Epithelial cell of prostate (primary cell): ENCODE measurements around the gene AP4E1.
A peak's percentile ranks its signal among the peaks of the same experiment; 100 is the strongest.
"Not testable (repeated sequence)": the region's sequence is repeated elsewhere in the genome, so short reads cannot be mapped to it uniquely, and the experiment has no call there.

ENCODE experiments used
- DNase-seq: peaks from one replicate; pipeline ENCODE4 v3.0.0-alpha.2; 2011; ENCODE audit warnings: low read depth, low spot score
- H3K27ac ChIP-seq: fragments of 450-650 bp; 2 replicates; pipeline ENCODE4 v1.5.1; 2017; ENCODE audit warnings: mild to moderate bottlenecking

Gene AP4E1

DNA sequence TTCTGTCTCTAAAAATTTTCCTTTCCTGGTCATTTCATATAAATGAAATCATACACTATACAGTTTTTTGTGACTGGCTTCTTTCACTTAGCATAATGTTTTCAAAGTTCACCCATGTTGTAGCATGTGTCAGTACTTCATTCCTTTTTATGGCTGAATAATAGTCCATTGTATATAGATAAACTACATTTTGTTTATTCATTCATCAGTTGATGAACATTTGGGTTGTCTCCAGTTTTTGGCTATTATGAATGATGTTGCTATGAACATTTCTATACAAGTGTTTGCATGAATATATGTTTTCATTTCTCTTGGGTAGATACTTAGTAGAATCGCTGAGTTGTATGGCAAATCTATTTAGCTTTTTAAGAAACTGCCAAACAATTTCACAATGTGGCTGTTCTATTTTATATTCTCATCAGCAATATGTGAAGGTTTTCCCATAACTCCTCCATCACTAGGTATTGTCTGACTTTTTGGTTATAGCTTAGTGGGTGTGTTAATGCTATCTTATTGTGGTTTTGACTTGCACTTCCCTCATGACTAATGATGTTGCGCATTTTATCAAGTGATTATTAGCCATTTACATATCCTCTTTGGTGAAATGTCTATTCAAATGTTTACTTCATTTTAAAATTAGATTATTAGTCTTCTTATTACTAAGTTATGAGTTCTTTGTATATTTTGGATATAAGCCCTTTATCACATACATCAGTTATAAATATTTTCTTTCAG, 21.7 kb upstream of the AP4E1 start:
- no peak for DNase-seq
- peak overlapping the region; percentile 99 for H3K27ac ChIP-seq

DNA sequence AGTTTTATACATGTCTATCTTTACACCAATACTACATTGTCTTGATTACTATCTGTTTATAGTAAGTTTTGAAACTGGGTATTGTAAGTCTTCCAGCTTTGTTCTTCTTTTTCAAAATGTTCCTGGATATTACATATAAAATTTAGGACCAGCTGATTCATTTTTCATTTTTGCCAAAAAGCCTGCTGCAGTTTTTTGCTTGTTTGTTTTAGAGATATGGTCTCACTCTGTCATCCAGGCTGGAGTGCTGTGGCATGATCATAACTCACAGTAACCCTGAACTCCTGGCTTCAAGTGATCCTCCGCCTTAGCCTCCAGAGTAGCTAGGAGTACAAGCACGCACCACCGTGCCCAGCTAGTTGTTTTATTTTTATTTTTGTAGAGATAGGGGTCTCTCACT, 20.4 kb upstream of the AP4E1 start:
- no peak for DNase-seq
- no peak overlapping the region for H3K27ac ChIP-seq

DNA sequence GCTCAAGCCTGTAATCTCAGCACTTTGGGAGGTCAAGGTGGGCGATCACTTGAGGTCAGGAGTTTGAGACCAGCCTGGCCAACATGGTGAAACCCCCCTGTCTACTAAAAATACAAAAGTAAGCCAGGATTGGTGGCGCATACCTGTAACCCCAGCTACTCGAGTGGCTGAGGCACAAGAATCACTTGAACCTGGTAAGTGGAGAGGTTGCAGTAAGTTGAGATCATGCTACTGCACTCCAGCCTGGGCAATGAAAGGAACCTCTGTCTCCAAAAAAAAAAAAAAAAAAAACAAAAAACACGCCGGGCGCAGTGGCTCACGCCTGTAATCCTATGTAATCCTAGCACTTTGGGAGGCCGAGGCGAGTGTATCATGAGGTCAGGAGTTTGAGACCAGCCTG, 18.9 kb upstream of the AP4E1 start:
- DNase-seq: no peak
- no peak overlapping the region for H3K27ac ChIP-seq

DNA sequence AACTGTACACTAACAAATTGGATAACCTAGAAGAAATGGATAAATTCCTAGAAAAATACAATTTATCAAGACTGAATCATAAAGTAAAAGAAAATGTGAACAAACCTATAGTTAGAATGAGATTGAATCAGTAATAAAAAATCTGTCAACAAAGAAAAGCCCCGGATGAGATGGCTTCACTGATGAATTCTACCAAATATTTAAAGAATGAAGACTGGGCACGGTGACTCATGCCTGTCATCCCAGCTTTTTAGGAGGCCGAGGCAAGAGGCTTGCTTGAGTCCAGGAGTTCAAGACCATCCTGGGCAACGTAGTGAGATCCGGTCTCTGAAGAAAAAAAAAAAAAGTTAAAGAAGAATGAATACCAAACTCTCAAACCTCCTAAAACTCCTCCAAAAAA, 17.7 kb upstream of the AP4E1 start:
- H3K27ac ChIP-seq: no peak overlapping the region
- no peak for DNase-seq

DNA sequence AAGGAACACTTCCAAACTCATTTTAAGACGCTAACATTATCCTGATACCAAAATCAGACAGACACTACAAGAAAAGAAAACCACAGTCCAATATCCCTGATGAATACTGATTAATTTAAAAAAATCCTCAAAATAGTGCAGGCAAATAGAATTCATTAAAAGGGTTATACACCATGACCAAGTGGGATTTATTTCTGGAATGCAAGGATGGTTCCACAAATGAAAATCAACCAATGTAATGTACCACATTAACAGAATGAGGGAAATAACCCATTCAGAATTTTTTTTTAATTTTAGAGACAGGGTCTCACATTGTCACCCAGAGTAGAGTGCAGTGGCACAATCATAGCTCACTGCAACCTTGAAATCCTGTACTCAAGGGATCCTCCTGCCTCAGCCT, 17.3 kb upstream of the AP4E1 start:
- H3K27ac ChIP-seq: no peak overlapping the region
- no peak for DNase-seq

DNA sequence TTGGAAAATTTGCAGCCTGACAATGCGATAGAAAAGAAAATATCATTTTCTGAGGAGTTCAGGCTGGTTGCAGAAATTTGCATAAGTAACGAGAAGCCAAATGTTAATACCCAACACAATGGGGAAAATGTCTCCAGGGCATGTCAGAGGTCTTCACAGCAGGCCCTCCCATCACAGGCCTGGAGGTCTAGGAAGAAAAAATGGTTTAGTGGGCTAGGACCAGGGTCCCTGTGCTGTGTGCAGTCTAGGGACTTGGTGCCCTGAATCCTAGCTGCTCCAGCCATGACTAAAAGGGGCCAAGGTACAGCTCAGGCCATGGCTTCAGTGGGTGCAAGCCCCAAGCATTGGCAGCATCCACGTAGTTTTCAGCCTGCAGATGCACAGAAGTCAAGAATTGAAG, 14.5 kb upstream of the AP4E1 start:
- DNase-seq: no peak
- H3K27ac ChIP-seq: no peak overlapping the region

DNA sequence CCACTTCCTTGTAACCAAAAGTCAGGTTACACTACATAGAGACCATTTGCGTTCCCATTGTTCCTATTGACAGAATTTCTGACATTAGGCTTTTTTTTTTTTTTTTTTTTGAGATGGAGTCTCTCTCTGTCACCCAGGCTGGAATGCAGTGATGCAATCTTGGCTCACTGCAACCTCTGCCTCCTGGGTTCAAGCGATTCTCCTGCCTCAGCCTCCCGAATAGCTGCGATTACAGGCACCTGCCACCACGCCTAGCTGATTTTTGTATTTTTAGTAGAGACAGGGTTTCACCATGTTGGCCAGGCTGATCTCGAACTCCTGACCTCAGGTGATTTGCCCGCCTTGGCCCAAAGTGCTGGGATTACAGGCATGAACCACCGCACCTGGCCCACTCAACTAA, 7.1 kb upstream of the AP4E1 start:
- not testable (repeated sequence) for DNase-seq, H3K27ac ChIP-seq

DNA sequence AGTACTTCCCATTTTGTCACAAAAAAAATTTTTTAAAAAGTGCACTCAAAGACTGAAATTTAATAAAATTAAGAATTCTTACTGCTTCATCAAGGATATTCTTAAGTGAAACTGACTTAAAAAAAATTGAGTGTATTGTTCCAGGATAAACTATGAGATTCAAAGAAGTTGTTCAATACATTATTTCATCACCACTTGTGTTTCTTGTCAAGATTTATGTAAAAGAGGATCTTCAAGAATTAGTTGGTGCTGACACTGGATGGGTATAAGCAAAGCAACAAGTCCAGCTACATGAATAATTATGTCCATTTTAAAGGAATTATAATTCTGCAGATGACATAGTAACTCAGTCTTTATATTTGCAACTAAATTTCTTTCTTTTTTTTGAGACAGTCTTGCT, 4.3 kb upstream of the AP4E1 start:
- DNase-seq: no peak
- no peak overlapping the region for H3K27ac ChIP-seq

DNA sequence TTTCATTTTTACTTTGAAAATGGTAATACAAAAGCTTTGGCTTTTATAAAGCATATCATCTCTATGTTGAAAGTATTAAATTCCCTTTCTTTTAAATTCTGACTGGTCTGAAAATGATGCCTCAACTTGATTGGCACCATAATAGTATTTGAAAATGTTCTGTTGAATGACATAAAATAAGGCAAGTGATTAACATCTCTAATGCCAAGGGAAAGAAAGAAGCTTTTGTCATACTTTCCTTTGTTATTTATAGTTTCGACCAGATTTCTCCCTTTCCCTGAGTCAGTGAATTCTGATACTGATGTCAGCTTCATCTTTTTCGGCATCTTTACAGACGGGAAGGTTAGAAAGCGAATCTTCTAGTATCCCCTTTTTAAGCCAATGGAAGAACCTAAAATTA, 3.4 kb upstream of the AP4E1 start:
- no peak overlapping the region for H3K27ac ChIP-seq
- no peak for DNase-seq

DNA sequence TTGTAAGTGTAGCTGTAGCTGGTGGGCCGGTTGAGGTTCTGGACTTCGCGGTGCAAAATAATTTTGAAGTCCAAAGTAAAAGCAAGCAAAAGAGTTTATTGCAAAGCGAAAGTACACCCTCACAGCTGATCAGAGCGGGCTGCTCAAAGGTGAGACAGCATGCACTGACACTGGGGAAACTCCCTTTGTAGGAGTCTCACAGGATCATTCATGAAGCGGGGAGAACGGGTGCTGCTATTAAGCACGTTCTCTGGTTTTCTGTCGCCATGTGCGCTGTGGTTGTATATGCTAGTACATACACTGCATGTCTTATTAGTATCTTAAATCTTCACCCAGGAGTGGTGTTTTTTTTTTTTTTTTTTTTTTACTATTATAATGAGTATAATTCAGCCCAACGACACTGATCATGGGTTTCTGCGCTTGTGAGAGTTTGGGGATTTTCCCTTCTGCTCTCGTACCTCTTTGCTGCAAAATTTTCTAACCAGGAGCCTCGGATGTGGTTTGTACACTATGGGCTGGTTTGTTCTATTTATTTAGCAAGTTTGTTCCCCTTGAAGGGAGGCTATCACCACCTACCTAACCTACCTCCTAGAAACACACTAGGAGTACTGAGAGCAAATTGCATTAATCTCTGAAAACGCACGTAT, 1.4 kb upstream of the AP4E1 start:
- no peak overlapping the region for H3K27ac ChIP-seq

DNA sequence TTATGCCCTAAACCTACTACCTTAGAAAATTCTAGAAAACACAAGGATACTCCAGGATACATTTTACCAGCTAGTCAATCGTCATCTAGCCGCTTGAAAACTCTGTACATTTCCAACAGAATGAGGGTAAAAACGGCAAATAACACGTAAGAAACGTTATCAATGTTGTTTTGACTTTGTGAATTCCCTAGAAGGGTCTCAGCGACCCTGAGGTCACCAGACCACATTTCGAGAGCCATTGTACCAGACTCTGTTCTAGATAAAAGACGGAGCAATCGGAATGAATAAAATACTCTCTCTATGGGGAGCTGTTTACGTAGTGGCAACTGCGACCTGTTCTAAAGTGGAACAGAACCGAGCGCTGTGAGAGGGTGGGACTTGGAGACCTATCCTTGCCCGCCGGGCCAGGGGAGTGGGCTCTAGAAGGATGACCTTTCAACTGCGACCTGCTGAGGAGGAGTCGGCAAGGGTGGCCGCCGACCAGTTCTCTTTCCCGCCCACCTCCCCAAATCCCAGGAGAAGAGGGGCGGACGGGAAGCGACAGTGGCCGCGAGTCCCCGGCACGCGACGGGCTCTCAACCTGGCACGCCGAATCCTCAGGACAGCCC, 778 bp upstream of the AP4E1 start:
- no peak for DNase-seq
- peak overlapping the region; percentile 95 for H3K27ac ChIP-seq

More for the DNA sequence above, 1.4 kb upstream of the AP4E1 start:
- DNase-seq: no peak

DNA sequence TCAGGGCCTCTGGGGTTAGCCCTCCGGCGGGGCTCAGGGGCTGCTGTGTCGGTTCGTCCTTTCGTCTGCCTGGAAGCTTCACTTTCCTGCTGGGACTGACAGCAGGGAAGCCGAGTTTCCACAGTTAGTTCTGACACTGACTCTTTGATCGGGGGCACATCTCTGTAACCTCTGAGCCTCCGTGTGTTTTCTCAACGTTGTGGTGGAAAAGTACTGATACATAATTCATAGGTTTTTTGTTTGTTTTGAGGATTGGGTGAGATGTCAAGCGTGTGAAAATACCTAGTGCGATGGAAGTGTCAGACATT, 481 bp downstream of the AP4E1 start:
- DNase-seq: no peak
- peak overlapping the region; percentile 95 for H3K27ac ChIP-seq

DNA sequence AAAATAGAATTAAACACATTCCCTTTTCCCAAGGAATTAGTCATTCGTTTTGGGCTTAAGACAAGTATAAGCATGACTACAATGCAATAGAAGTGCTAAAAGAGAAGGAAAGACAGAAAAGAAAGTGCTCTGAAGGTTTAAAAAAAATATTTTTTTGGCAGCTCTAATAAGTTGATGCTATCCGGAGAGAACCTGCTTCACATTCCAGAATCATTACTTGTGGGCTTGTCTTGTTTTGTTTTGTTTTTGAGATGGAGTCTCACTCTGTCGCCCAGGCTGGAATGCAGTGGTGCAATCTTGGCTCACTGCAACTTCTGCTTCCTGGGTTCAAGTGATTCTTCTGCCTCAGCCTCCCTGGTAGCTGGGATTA, 1.9 kb downstream of the AP4E1 start:
- peak overlapping the region; percentile 95 for H3K27ac ChIP-seq
- peak; percentile 69 for DNase-seq

DNA sequence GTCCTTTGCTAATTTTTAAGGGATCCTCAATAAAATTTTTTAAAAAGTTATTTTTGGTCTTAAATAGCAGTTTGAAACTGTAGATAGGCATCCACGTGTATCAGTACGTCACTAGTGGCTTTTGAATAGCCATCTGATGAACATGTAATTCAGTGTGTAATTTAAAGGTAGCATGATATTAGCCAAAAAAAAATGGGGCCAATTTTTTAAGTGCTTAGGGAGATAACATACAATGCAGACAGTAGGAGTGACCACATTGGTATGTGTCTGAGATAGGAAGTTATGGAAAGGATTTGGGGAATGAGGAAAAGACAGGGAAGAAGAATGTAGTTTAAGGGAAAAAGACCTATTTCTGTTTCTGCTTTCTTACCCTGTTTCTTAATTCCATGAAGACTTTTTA, 2.5 kb downstream of the AP4E1 start:
- no peak for DNase-seq
- H3K27ac ChIP-seq: peak overlapping the region; percentile 95

DNA sequence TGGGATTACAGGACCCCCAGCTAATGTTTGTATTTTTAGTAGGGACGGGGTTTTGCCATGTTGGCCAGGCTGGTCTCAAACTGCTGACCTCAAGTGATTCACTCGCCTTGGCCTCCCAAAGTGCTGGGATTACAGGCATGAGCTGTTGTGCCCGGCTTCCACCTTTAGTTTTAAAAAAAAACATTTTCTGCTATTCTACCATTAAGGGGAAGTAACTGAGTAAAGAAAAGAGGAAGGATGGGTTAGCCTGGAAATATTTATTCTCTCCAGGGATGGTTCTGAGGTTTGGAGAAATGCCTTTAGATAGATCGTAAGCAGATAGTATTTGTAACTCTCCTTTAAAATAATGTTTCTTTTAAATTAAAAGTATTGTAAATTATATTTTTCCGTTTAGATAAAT, 3.1 kb downstream of the AP4E1 start:
- DNase-seq: no peak
- peak overlapping the region; percentile 95 for H3K27ac ChIP-seq

DNA sequence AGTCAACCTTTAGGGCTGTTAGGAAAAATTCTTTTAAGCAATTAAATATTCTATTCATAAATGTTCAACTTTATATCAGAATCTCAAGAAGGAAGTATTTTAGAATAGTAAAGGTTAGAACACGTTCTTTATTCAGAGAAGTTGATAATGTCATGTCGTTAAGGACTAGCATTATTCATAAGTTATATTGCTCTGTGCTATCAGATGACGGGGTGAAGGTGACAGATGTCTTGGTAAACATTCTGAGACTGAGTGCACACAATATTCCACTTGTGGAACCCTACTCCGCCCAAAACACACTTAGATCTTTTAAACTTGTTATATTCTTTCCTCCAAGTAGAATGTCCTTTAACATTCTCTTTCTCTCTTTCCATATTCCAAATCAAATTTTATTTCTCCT, 7.9 kb downstream of the AP4E1 start:
- DNase-seq: no peak
- no peak overlapping the region for H3K27ac ChIP-seq

DNA sequence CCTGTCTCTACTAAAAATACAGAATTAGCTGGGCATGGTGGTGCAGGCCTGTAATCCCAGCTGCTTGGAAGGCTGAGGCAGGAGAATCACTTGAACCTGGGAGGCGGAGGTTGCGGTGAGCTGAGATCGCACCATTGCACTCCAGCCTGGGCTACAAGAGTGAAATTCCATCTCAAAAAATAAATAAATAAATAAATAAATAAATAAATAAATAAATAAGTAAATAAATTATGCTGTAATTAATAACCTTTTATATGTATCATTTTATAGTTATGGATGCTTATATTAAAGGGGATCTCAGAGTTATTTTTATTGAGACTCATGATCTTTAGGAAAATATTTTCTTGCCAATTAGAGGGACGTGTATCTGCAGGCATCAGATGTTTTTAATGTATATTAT, 10.9 kb downstream of the AP4E1 start:
- DNase-seq, H3K27ac ChIP-seq: not testable (repeated sequence)

DNA sequence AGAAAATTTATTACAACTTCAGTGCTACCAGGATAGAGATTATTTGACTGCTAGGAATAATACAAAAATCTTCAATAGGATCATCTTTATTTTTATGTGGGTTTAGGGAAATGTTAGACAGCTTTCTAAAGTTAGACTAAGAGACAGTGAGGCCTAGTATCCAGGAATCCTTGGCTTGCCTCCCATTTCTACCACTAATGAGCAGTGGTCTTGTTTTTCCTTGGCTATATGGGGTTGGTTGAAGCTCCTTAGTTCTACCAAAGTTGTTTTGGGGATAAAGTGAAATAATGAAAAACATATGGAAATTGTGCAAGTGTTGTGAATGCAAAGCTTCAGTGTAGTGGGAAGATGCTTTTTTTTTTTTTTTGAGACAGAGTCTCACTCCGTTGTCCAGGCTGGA, 16.8 kb downstream of the AP4E1 start:
- H3K27ac ChIP-seq: no peak overlapping the region
- no peak for DNase-seq

DNA sequence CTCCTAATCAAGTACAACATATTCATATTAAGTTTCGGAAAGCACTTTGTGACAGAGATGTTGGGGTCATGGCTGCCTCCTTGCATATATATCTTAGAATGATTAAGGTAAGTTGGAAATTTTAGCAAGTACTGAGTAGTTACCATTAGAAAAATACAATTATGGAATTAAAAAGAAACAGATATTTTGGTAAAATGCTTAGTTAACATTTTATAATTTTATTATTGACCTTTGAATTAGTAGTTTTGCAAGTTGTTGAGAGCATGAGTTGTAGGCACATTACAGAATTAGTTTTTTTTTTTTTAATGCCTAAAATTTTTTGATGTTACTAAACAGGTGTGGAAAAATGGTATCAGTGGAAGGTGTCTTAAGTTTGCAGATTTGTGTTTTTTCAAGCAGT, 20.6 kb downstream of the AP4E1 start:
- DNase-seq: no peak

DNA sequence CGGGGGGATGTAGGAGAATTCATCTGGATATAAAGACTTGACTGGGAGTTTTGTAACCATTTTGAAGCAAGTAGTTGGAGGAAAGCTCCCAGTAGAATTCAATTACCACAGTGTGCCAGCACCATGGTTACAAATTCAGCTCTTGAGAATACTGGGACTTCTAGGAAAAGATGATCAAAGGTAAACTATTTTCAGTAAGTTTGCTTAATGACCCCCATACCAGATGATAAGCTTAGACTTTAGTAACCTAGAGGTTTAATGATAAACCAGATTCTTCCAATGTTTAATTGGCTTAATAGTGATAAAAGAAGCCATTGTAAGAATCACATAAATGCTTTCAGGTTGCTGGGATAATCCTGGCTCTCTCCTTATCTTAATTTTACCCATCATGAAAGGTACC, 22.3 kb downstream of the AP4E1 start:
- H3K27ac ChIP-seq: no peak overlapping the region
- no peak for DNase-seq

More for the DNA sequence above, 20.6 kb downstream of the AP4E1 start:
- H3K27ac ChIP-seq: no peak overlapping the region

DNA sequence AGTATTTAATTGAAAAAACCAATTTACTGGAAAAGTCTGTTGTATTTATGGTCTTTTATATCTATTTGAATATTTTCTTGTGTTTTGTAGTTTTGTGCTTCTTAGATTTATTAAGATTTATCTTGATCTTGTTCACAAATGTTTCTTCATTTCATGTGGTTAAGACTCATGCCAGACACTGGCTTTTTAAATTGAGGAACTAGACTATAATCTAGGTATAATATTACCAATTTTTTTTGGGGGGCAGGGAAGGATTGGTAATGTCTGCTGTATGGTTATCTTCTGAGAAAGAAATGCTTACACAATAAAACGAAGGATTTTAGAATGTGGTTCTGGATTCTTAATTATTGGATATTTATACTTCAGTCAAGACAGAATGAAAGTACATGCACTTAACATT, 24.9 kb downstream of the AP4E1 start:
- no peak overlapping the region for H3K27ac ChIP-seq
- DNase-seq: no peak

DNA sequence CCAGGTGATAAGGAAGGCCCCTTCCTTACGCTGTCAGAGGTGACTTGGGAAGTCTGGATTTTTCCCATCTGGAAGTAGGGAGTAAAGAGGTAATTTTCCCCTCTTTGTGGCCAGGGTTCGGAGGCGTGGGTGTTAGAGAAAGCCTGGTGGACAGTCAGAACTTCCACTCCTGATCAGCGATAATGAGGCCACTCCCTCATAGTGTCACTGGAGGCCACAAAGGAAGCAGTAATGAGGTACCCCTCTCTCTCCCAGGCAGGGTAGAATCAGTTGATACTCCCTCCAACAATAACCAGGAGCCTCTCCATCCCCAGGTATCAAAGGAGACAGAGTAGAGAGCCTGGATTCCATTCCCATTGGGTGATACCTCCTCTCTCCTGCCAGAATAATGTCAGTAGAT, 30.0 kb downstream of the AP4E1 start:
- no peak overlapping the region for H3K27ac ChIP-seq
- DNase-seq: no peak
